GM12874 (cell line): ENCODE data around the gene KCTD8.

Experiments used
- TF ChIP-seq, protein P1 (sequence below): IDR thresholded peaks from 2 replicates; pipeline ENCODE4 v1.5.1; 2011; ENCODE audit warnings: low read depth, mild to moderate bottlenecking, control low read depth, low read length, moderate library complexity; ENCODE audit not compliant: insufficient read depth

Gene KCTD8

GRCh38 chr4:44421330-44422065 is 27.1 kb downstream of the KCTD8 start:
- TF ChIP-seq, protein P1, sequence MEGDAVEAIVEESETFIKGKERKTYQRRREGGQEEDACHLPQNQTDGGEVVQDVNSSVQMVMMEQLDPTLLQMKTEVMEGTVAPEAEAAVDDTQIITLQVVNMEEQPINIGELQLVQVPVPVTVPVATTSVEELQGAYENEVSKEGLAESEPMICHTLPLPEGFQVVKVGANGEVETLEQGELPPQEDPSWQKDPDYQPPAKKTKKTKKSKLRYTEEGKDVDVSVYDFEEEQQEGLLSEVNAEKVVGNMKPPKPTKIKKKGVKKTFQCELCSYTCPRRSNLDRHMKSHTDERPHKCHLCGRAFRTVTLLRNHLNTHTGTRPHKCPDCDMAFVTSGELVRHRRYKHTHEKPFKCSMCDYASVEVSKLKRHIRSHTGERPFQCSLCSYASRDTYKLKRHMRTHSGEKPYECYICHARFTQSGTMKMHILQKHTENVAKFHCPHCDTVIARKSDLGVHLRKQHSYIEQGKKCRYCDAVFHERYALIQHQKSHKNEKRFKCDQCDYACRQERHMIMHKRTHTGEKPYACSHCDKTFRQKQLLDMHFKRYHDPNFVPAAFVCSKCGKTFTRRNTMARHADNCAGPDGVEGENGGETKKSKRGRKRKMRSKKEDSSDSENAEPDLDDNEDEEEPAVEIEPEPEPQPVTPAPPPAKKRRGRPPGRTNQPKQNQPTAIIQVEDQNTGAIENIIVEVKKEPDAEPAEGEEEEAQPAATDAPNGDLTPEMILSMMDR = no peak

- TF ChIP-seq, protein P1 = no peak
Observed at GRCh38 chr4:44415251-44415650, 33.4 kb downstream of the KCTD8 start.

DNA sequence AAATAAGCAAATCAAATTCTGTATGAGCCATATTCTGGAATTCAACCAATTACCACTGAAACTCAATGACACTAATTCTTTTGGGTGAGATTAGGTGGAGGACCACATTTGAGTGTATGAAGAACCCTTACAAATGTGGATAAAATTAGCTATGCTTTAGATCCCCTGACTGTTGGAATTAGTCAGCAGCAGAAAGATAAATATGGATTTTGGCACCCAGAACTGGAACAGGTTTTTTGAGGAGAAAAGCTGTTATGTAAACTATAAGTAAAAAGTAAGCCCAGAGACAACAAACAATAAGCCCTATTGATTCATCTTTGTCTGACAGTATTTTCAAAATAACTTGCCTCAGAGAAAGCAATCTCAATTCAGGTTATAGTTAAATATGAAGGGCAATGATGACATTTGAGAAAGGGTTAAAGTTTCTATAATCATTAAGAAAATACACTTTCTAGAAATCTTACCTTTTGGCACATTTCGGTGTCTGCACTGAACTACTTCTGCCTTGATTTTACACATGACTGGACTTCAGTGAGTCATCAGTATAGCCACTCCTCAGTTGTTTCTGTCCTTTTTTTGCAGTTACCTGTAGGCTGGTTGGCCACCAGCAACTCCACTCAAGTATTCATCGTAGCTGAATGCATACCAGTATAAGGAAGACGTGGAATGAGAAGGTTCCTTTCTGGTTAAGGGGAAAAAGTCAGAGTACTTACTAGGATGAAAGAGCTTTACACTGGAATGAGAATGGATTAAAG is 80.0 kb downstream of the KCTD8 start:
- TF ChIP-seq, protein P1 = no peak

DNA sequence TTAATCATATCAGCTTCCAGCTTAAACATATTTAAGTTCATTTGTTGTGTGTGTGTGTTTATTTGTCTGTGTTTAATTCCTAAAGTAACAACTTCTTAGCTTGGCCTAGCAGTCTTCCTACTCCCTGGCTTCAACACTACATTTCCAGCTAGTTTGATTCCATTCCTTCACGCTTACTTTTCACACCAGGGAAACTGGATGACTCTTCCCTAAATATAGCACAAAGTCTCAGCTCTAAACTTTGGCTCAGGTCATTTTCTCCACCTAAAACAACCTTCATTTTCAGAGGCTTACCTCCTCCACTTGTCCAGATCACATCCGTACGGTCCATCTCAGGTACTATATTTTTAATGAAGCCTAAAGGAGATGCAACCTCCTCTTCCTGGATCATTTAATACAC is 94.4 kb downstream of the KCTD8 start:
- TF ChIP-seq, protein P1 = no peak

DNA sequence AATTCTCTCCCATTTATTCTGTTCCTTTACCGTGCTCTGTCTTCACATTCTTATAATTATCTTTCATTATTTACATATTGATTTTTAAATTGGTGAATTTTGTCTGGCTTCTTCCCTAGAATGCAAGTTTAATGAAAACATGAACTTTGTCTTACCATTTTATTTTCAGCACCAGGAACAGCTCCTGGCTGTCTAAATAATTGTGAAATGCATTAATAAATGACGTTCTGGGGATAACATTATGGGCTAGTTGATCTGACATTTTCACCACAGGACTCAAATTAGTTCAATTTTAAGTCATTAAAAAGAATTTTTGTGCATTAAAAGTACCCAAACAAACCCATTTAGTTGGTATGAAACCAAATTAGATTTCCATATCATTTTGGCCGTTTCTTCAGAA is 97.5 kb downstream of the KCTD8 start:
- TF ChIP-seq, protein P1 = no peak

DNA sequence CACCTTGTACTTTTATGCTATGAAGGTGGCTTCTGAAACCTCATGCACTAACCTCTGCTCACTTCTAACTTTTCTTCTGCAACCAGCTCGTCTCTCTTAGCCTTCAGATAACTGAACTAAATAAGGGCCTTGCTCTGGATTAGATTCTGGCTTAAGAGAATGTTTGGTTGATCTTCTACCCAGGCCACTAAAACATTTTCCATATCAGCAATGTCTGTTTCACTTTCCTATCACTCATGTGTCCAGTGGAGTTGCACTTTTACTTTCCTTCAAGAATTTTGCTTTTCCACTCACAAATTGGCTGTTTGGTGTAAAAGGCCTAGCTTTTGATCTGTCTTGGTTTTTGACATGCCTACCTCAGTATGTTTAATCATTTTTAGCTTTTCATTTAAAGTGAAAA is 105.8 kb downstream of the KCTD8 start:
- TF ChIP-seq, protein P1 = no peak

- TF ChIP-seq, protein P1 = no peak
Observed at GRCh38 chr4:44326741-44327140, 121.9 kb downstream of the KCTD8 start.
